GM19099 (cell line): Measurements from ENCODE around the gene CTSZ.

Experiments
- POLR2A ChIP-seq: IDR thresholded peaks from 3 replicates; pipeline ENCODE4 v1.6.1; 2011; ENCODE audit warnings: low read depth; ENCODE audit not compliant: insufficient read length; ENCODE audit errors: extremely low read depth

The CTSZ gene

GRCh38 chr20:59008715-59009336 is 1.8 kb upstream of the CTSZ start:
- TF ChIP-seq POLR2A = no peak

GRCh38 chr20:59007665-59008511 is 834 bp upstream of the CTSZ start:
- peak; percentile 47 for TF ChIP-seq POLR2A

- TF ChIP-seq POLR2A = no peak
These were observed 739 bp downstream of the CTSZ start for GRCh38 chr20:59006167-59006863.

GRCh38 chr20:59005523-59006166 is 1.4 kb downstream of the CTSZ start:
- TF ChIP-seq POLR2A = no peak

GRCh38 chr20:59004763-59005522 is 2.1 kb downstream of the CTSZ start:
- TF ChIP-seq POLR2A = peak; percentile 64

GRCh38 chr20:59004493-59004762 is 2.6 kb downstream of the CTSZ start:
- no peak for TF ChIP-seq POLR2A

- no peak for TF ChIP-seq POLR2A
These were observed 3.1 kb downstream of the CTSZ start for GRCh38 chr20:59003836-59004492.

GRCh38 chr20:59002874-59003399 is 4.1 kb downstream of the CTSZ start:
- TF ChIP-seq POLR2A = no peak

GRCh38 chr20:59002388-59002787 is 4.7 kb downstream of the CTSZ start:
- no peak for TF ChIP-seq POLR2A

- peak; percentile 8 for TF ChIP-seq POLR2A
These were observed 5.4 kb downstream of the CTSZ start for GRCh38 chr20:59001449-59002171.

- no peak for TF ChIP-seq POLR2A
These were observed 6.0 kb downstream of the CTSZ start for GRCh38 chr20:59001068-59001448.

GRCh38 chr20:59000326-59000725 is 6.7 kb downstream of the CTSZ start:
- TF ChIP-seq POLR2A = no peak

GRCh38 chr20:58998656-58999055 is 8.4 kb downstream of the CTSZ start:
- no peak for TF ChIP-seq POLR2A
